HG03095 (cell line): ENCODE measurements around the gene SNX18.
"Not testable (repeated sequence)": the region's sequence is repeated elsewhere in the genome, so short reads cannot be mapped to it uniquely, and the experiment has no call there.

Source experiments
- ATAC-seq: cut with Tn5 transposase; IDR thresholded peaks from one replicate; pipeline ENCODE4 v1.9.1; 2021; ENCODE audit warnings: moderate library complexity; ENCODE audit not compliant: unreplicated experiment

Gene SNX18

GRCh38 chr5:54519509-54519876 lies 1.9 kb downstream of the SNX18 start:
- no peak for ATAC-seq

DNA sequence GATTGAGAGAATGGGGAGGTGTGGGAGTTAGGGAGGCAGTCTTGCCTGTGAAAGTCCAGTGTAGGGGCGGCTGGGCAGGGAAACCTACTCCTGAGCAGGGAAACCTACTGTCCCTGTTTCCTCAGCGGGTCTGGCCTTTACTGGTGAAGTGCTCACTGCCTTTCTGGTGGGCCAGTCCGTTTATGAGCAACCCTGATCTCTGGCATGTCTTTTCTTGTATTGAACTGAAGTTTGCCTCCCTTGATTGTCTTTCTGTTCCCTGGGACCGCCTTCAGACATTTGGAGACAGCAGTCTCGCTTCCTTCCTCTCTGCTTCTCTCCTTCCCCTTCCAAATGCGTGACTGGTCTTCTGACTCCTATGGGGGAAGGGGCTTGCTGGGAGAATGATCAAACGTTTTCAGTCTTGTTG lies 2.9 kb downstream of the SNX18 start:
- no peak for ATAC-seq

DNA sequence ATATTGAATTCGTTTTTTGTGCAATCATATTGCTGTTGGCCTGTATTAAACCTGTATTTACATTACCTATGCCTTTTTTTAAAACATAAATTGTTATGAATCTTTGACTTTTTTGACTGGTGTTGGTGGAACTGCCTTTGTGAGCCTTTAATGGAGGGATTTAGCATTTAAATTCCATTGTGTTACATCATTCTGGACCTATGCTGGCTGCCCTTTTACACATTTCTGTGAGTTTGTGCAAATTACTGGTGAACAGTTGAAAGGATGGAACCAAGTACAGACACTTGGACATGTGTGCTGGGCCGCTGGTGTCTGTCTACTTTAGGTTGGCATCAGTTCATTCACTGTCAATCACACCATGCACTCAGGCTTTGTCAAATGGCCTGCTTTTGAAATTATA lies 3.4 kb downstream of the SNX18 start:
- no peak for ATAC-seq

GRCh38 chr5:54521856-54522479 lies 4.4 kb downstream of the SNX18 start:
- ATAC-seq, result no peak

- no peak for ATAC-seq
These were observed 6.0 kb downstream of the SNX18 start for GRCh38 chr5:54523534-54523933.

DNA sequence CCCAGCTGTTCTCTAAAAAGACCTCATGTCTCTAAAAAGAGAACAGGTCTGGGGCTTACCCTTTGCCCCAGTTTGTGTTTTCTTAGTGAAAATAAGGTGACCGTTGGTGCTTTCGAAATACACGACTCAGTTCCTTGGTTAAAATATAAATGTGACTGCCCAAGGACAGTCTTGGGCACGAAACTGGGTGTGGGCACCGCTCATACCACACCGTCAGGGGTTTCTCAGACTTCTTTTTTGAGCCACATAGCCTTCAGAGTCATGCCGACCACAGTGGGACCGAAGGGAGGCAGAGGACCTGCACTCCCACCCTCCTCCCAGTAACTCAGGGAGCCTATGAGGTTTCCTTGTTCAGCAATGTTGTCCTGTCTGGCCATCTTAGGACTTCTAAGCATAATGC lies 6.5 kb downstream of the SNX18 start:
- no peak for ATAC-seq

GRCh38 chr5:54524704-54525103 lies 7.1 kb downstream of the SNX18 start:
- ATAC-seq, result no peak

DNA sequence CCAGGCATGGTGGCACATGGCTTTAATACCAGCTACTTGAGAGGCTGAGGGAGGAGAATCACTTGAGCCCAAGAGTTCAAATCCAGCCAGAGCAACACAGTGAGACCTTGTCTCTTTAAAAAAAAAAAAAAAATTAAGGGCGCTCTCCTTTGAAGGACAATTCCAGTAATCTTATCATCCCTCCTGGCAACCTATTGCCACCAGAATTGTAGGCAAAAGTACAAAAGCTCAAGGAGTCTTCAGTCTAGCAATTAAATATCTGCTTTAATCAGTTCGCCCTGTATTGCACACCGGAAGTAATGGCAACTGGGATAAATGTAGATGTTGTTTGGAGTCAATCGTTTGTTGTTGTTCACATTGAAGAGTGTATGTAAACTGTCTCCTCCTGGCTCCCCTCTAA lies 7.7 kb downstream of the SNX18 start:
- ATAC-seq, result no peak

- no peak for ATAC-seq
These were observed 8.1 kb downstream of the SNX18 start for GRCh38 chr5:54525692-54526091.

- no peak for ATAC-seq
These were observed 9.2 kb downstream of the SNX18 start for GRCh38 chr5:54526604-54527288.

GRCh38 chr5:54528633-54529209 lies 11.2 kb downstream of the SNX18 start:
- no peak for ATAC-seq

GRCh38 chr5:54529565-54529964 lies 12.0 kb downstream of the SNX18 start:
- ATAC-seq, result no peak

GRCh38 chr5:54531546-54531945 lies 14.0 kb downstream of the SNX18 start:
- ATAC-seq, result no peak

DNA sequence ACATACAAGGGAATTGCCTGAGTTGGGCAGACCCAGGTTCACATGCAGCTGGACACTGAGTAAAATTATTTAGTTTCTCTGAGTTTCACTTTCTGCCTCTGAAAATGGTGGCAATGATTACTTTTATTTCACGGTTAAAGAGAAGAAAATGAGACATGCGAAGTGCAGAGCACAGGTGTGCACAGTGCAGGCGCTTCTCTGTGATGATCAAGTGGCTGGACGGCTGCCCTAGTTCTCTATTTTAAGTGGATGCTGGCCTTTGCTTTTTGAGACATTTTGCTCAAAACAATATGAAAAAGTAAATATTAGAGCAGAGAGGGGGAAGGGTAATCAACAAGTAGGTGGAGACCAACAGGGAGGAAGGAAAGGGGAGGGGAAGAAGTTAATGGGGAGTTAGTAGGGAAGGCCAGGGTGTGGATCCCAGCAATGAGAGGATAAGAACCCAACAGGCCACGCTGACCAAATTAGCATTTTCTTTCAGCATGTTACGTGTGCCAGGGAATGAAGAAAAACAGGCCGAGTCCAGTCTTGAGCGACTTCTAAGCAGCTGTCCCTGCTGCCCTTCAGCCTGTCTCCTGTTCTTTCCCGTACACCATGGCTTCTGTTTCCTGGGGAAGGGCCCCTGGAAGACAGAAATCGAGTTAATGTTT lies 16.1 kb downstream of the SNX18 start:
- ATAC-seq, result no peak

DNA sequence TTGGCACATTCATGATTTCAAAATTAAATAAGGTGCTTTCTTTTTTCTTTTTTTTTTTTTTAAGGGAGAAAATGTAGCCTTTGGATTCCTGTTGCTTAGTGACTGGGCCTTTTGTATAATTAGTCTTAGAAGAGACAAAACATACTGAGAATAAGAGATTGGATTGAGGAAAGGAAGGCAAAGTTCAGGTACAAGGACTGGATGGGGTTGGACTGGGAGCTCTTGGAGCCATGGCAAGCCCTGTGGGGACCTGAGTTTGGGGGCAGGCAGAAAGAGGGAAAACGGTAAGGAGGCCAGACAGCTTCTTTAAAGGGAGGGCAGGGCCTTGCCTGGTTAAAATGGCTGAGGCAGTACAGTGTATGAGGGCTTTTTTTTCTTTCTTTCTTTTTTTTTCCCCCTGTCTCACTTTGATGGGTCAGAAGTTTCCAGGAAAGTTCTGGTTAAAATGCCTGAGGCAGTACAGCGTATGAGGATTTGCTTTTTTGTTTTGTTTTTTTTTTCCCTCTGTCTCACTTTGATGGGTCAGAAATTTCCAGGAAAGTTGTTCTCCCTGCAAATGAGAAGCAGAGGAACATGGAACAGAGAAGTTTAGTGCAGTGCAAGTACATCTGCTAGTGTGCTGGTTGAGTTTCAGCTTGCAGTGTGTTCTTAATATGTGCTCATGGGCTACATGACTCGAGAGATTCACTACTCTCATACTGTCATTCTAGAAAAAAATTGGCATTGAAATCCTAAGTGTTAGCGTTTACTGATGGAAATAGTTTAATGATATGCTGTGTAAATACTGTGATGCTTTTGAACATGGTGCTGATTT lies 16.8 kb downstream of the SNX18 start:
- ATAC-seq, result no peak

DNA sequence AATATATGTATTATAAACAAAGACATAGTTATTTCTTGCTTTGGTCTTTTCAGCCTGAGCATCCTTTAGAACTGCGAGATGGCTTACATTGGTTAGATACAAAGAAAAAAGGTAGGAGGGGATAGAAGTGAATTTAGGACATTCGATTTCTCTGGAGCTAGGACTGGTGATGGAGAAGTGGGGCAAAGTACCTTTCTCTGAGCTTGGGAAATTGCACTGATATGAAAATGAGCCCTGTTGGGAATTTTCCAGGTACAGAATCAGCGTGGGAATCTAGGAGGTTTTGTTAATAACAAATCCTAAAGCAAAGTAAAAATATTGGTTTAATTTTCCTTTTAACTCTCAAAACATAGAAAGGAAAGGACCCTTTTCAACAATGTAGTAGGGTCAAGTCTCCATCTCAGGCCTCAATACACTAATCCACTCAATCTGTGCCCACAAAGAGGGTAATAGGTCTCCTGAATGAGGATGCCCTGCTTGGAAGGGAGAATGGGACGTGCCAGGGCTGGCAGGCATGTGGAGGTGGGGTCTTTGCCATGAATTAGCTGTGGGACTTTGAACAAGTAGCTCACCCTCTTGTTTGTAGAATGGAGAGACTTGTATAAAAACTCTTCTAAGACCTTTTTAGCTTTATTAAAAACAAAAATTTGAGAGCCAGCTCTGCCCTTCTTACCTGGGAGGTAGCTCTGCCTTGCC lies 17.7 kb downstream of the SNX18 start:
- ATAC-seq, result no peak

DNA sequence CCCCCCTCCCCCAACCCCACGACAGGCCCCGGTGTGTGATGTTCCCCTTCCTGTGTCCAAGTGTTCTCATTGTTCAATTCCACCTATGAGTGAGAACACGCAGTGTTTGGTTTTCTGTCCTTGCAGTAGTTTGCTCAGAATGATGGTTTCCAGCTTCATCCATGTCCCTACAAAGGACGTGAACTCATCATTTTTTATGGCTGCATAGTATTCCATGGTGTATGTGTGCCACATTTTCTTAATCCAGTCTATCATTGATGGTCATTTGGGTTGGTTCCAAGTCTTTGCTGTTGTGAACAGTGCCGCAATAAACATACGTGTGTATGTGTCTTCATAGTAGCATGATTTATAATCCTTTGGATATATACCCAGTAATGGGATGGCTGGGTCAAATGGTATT lies 18.8 kb downstream of the SNX18 start:
- ATAC-seq, result not testable (repeated sequence)

GRCh38 chr5:54536861-54537260 lies 19.3 kb downstream of the SNX18 start:
- ATAC-seq, result not testable (repeated sequence)

DNA sequence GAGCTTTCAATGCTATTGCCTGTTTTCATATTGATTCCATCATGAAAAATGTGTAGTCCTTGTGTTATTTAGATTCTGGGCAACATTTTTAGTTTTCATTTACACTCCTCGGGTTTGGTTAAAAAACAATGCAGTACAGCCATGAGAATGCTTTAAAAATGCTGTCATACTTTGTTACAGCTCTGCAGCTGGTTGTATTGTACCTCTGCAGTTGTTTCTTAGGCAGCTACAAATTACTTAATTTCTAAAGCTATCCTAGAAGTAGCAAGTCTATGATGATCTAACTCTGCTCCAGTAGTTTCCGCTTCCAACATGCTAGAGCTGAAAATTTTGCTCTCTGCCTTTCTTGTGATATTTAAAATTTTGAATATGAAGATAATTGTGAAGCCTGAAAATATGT lies 20.2 kb downstream of the SNX18 start:
- no peak for ATAC-seq

- ATAC-seq, result no peak
These were observed 20.6 kb downstream of the SNX18 start for GRCh38 chr5:54538156-54538555.

- ATAC-seq, result no peak
These were observed 21.4 kb downstream of the SNX18 start for GRCh38 chr5:54539001-54539400.
